Measurements from ENCODE around the gene ZBTB17. TPM values are rescaled to one million over a fixed set of nuclear protein-coding genes. Genes with fewer than 3 reads are reported as not detected.
A peak's percentile ranks its signal among the peaks of the same experiment; 100 is the strongest.

The ZBTB17 gene
- polyA plus RNA-seq, 2 of the 4 experiments (the other 2 are of a cell fraction) = 13.8 to 16.5 TPM

DNA sequence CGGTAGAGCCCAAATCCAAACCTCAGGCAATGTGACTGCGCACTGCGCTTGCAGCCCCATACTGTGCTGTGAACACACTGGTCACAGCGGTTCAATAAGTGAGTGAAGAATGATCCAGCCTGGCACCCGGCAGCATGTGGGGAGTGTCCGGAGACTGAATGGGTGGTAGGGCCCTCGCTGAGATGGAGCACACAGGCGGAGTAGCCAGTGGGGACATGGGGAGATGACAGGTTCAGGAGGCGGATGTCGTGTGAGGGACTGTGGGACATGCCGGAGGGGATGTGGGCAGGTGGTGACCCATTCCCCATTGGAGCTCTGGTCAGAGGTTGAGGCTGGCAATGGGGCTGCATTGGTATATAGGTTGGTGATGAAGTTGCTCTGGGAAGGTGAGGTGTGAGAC lies 33.8 kb upstream of the ZBTB17 start:
- Histone ChIP-seq H3K9me3 (no peaks in the 10 kb centered on the region), H3K4me3 (no peak overlapping the region), H3K27ac (no peak overlapping the region), H3K4me2 (no peak overlapping the region), H3K4me1 (peaks cover 33% of the 10 kb centered on the region)
- WGBS (ENCODE audit: missing lambda C conversion rate) = 71% methylated on average over 11 of the region's 11 CpGs
- TF ChIP-seq, protein P1, sequence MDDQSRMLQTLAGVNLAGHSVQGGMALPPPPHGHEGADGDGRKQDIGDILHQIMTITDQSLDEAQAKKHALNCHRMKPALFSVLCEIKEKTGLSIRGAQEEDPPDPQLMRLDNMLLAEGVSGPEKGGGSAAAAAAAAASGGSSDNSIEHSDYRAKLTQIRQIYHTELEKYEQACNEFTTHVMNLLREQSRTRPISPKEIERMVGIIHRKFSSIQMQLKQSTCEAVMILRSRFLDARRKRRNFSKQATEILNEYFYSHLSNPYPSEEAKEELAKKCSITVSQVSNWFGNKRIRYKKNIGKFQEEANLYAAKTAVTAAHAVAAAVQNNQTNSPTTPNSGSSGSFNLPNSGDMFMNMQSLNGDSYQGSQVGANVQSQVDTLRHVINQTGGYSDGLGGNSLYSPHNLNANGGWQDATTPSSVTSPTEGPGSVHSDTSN (IDR thresholded peaks at IDR 0.05) = no peak
- no peak for TF ChIP-seq HOXB13 (CRISPR knock-in tag; IDR thresholded peaks at IDR 0.05; ENCODE audit: low read depth)
- TF ChIP-seq HOXB5 (CRISPR knock-in tag; IDR thresholded peaks at IDR 0.05) = no peak
- no peak for TF ChIP-seq EHF (CRISPR knock-in tag; IDR thresholded peaks at IDR 0.05)
- no peak for TF ChIP-seq RAD21 (conservative IDR thresholded peaks at IDR 0.05 in 1 of 2, IDR thresholded peaks at IDR 0.05 in 1 of 2)
- TF ChIP-seq ZSCAN20 (CRISPR knock-in tag; IDR thresholded peaks at IDR 0.05) = no peak
- no peak for TF ChIP-seq RCOR1 (IDR thresholded peaks at IDR 0.05; ENCODE audit: low read depth, low read length)
- TF ChIP-seq, protein P2, sequence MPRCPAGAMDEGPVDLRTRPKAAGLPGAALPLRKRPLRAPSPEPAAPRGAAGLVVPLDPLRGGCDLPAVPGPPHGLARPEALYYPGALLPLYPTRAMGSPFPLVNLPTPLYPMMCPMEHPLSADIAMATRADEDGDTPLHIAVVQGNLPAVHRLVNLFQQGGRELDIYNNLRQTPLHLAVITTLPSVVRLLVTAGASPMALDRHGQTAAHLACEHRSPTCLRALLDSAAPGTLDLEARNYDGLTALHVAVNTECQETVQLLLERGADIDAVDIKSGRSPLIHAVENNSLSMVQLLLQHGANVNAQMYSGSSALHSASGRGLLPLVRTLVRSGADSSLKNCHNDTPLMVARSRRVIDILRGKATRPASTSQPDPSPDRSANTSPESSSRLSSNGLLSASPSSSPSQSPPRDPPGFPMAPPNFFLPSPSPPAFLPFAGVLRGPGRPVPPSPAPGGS (IDR thresholded peaks at IDR 0.05) = no peak
- DNase-seq (ENCODE audit: low read depth in 1 of 2, low spot score in 1 of 2) = no peak
- ChIA-PET POLR2A (no interaction called here), CTCF (interaction anchor here (0.6 to 3.9 kb wide), 22 partner anchors 8 to 353 kb away, joined by 3 to 37 read pairs (median 4); partner anchors contain the start of genes CLCNKA, FAM131C and HSPB7)
- no peak for FAIRE-seq
- ATAC-seq = no peak

DNA sequence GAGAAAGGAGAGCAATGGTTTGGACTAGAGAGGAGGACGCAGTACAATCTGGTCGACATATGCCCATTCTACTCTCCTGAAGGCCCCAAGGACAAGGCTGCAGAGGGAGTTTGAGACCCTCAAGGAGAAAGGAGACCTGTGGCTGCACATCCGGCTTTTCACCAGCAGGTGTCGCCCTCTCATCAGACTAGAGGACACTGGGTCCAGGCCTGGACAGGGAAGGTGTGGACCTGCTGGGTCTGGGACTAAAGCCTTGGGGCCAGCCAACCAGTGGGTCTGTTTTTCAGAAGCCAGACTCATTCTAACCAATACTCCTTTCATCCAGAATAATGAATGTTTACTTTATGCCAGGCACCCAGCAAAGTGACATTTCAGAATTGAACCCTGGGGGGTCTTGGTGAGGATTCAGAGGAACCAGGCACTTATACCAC lies 33.1 kb upstream of the ZBTB17 start:
- H3K4me3 ChIP-seq = no peak overlapping the region
- 3% methylated on average over 4 of the region's 4 CpGs for WGBS (ENCODE audit: missing lambda C conversion rate)
- FAIRE-seq (no peak), DNase-seq (ENCODE audit: low read depth in 1 of 2, low spot score in 1 of 2) (peak; percentile 49 to 74), ATAC-seq (peak; percentile 72 to 83)
- H3K9me3 ChIP-seq = no peaks in the 10 kb centered on the region
- peaks cover 30% of the 10 kb centered on the region for H3K4me1 ChIP-seq
- ChIA-PET POLR2A (no interaction called here), CTCF (interaction anchor here (0.6 to 3.9 kb wide), 21 partner anchors 8 to 353 kb away, joined by 3 to 37 read pairs (median 4); partner anchors contain the start of genes CLCNKA, FAM131C and HSPB7)
- H3K27ac ChIP-seq = no peak overlapping the region; a peak in 1 of 6 replicates
- no peak for TF ChIP-seq MYC (IDR thresholded peaks at IDR 0.05; ENCODE audit: borderline replicate concordance, low read length)
- peak; percentile 88 to 91 for TF ChIP-seq RAD21 (conservative IDR thresholded peaks at IDR 0.05 in 1 of 2, IDR thresholded peaks at IDR 0.05 in 1 of 2)
- no peak for TF ChIP-seq HDAC2 (IDR thresholded peaks at IDR 0.05)
- TF ChIP-seq SMC3 (IDR thresholded peaks at IDR 0.05) = peak; percentile 83
- TF ChIP-seq, protein P3, sequence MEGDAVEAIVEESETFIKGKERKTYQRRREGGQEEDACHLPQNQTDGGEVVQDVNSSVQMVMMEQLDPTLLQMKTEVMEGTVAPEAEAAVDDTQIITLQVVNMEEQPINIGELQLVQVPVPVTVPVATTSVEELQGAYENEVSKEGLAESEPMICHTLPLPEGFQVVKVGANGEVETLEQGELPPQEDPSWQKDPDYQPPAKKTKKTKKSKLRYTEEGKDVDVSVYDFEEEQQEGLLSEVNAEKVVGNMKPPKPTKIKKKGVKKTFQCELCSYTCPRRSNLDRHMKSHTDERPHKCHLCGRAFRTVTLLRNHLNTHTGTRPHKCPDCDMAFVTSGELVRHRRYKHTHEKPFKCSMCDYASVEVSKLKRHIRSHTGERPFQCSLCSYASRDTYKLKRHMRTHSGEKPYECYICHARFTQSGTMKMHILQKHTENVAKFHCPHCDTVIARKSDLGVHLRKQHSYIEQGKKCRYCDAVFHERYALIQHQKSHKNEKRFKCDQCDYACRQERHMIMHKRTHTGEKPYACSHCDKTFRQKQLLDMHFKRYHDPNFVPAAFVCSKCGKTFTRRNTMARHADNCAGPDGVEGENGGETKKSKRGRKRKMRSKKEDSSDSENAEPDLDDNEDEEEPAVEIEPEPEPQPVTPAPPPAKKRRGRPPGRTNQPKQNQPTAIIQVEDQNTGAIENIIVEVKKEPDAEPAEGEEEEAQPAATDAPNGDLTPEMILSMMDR (IDR thresholded peaks at IDR 0.05) = peak; percentile 84
- no peak overlapping the region for H3K4me2 ChIP-seq

DNA sequence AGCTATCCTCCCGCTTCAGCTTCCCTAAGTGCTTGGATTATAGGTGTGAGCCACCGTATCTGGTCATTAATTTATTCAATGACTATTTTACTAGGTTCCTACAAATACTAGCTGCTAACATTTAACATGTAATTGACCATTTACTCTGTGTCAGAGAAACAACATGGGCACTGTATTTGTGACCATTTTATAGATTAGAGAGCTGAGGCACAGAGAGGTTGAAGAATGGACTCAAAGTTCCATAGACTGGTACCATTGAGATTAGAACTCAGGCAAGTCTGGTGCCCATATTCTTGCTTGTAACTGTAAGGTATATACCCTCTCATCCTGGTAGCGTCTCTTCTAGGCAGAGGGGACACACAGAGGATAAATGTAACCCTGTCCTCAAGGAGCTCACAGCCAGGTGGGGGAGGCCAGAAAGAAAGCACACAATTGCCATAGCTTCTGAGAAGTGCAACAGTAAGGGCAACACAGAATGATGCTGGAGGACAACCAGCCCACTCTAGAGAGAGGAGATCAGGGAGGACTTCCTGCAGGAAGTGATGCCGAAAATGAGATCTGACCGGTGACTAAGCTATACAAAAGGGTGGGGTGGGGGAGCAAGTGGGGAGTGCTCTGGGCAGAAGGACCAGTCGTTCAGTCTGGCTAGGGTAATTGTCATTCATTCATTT lies 31.9 kb upstream of the ZBTB17 start:
- no peak for FAIRE-seq
- CTCF ChIA-PET = interaction anchor here (0.5 to 4.1 kb wide), 13 partner anchors 10 to 402 kb away, joined by 3 to 16 read pairs (median 4); partner anchors contain the start of genes FAM131C and HSPB7
- WGBS (ENCODE audit: missing lambda C conversion rate) = 61% methylated on average over 6 of the region's 6 CpGs

More for the DNA sequence above, 31.9 kb upstream of the ZBTB17 start:
- TF ChIP-seq ZFP36 (IDR thresholded peaks at IDR 0.05; ENCODE audit: borderline replicate concordance, partially characterized antibody) = peak; percentile 59
- TF ChIP-seq, protein P4, sequence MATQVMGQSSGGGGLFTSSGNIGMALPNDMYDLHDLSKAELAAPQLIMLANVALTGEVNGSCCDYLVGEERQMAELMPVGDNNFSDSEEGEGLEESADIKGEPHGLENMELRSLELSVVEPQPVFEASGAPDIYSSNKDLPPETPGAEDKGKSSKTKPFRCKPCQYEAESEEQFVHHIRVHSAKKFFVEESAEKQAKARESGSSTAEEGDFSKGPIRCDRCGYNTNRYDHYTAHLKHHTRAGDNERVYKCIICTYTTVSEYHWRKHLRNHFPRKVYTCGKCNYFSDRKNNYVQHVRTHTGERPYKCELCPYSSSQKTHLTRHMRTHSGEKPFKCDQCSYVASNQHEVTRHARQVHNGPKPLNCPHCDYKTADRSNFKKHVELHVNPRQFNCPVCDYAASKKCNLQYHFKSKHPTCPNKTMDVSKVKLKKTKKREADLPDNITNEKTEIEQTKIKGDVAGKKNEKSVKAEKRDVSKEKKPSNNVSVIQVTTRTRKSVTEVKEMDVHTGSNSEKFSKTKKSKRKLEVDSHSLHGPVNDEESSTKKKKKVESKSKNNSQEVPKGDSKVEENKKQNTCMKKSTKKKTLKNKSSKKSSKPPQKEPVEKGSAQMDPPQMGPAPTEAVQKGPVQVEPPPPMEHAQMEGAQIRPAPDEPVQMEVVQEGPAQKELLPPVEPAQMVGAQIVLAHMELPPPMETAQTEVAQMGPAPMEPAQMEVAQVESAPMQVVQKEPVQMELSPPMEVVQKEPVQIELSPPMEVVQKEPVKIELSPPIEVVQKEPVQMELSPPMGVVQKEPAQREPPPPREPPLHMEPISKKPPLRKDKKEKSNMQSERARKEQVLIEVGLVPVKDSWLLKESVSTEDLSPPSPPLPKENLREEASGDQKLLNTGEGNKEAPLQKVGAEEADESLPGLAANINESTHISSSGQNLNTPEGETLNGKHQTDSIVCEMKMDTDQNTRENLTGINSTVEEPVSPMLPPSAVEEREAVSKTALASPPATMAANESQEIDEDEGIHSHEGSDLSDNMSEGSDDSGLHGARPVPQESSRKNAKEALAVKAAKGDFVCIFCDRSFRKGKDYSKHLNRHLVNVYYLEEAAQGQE (IDR thresholded peaks at IDR 0.05) = no peak
- TF ChIP-seq CHD4 (IDR thresholded peaks at IDR 0.05; ENCODE audit: borderline replicate concordance) = no peak
- no peaks in the 10 kb centered on the region for H3K9me3 ChIP-seq
- POLR2A ChIA-PET = no interaction called here
- DNase-seq (ENCODE audit: low read depth in 1 of 2, low spot score in 1 of 2) (no peak), ATAC-seq (no peak)
- H3K4me3 ChIP-seq = no peak overlapping the region
- peak overlapping the region; percentile 24 to 30; a peak in 1 of 6 replicates for H3K27ac ChIP-seq
- H3K4me2 ChIP-seq = peak overlapping the region; percentile 12; the same call in 1 of the 3 replicates
- peaks cover 20% of the 10 kb centered on the region; the same call in 2 of the 3 replicates for H3K4me1 ChIP-seq
